ENCODE measurements around the gene FBXL7. TPM values are rescaled to one million over a fixed set of nuclear protein-coding genes. Genes with fewer than 3 reads are reported as not detected.

The FBXL7 gene
- total and polyA plus RNA-seq, 2 donors (not counting 3 experiments of a cell fraction or from before 2014, with no cell fraction given): 23.5 to 32.2 TPM

- BruUV-seq (replicated peaks): no TSS peak
- Histone ChIP-seq H3K4me2 (ENCODE audit: insufficient read depth, low read length) (no peak overlapping the region), H2AFZ (ENCODE audit: low read depth, low read length) (no peak overlapping the region), H3K27me3 (ENCODE audit: control insufficient read depth in 2 of 2, insufficient read depth in 2 of 2, low read length in 2 of 2) (no peaks in the 10 kb centered on the region), H3K79me2 (ENCODE audit: control insufficient read depth, insufficient read depth, low read length) (no peaks in the 10 kb centered on the region), H3K9ac (replicated peaks; ENCODE audit: extremely low read depth, insufficient read depth, low read length) (peak overlapping the region; percentile 35), H3K9me3 (replicated peaks; ENCODE audit: control insufficient read depth, insufficient read depth, low read length) (no peaks in the 10 kb centered on the region), H3K9me1 (replicated peaks; ENCODE audit: control insufficient read depth, extremely low read depth, insufficient read depth, low read length) (no peaks in the 10 kb centered on the region), H3K4me1 (ENCODE audit: control insufficient read depth, extremely low read depth, insufficient read depth, low read length) (peaks cover 10% of the 10 kb centered on the region), H3K36me3 (ENCODE audit: control insufficient read depth in 2 of 2, extremely low read depth in 1 of 2, insufficient read depth in 2 of 2, low read length in 2 of 2) (no peaks in the 10 kb centered on the region), H3K4me3 (replicated peaks in 1 of 3; ENCODE audit: insufficient read depth in 1 of 3, low read depth in 1 of 3, low read length in 3 of 3) (no peak overlapping the region), H4K20me1 (replicated peaks; ENCODE audit: control insufficient read depth, extremely low read depth, insufficient read depth, low read length) (no peaks in the 10 kb centered on the region), H3K27ac (ENCODE audit: insufficient read depth, low read depth, low read length) (no peak overlapping the region)
- DNase-seq (ENCODE audit: low read depth, low spot score) (no peak), FAIRE-seq (no peak)
- ChIA-PET CTCF (interaction anchor here (1.0 to 1.3 kb wide), 2 partner anchors 9 to 13 kb away, joined by 3 to 7 read pairs; no protein-coding TSS in a partner anchor), POLR2A (no interaction called here)
- TF ChIP-seq MAX (IDR thresholded peaks at IDR 0.05; ENCODE audit: insufficient read depth, insufficient read length) (no peak), POLR2AphosphoS5 (IDR thresholded peaks at IDR 0.05; ENCODE audit: insufficient read depth, low read depth, low read length) (no peak), EZH2 (IDR thresholded peaks at IDR 0.05; ENCODE audit: borderline replicate concordance, low read depth, low read length, severe bottlenecking) (no peak), JUN (IDR thresholded peaks at IDR 0.05; ENCODE audit: borderline replicate concordance, insufficient read depth, insufficient read length, low read depth) (no peak), POLR2A (IDR thresholded peaks at IDR 0.05; ENCODE audit: low read depth, low read length) (no peak), FOS (IDR thresholded peaks at IDR 0.05; ENCODE audit: borderline replicate concordance, insufficient read depth, low read length) (no peak), CTCF (IDR thresholded peaks at IDR 0.05; ENCODE audit: extremely low read depth in 1 of 2, insufficient read depth in 1 of 2, low read depth in 1 of 2, low read length in 2 of 2) (no peak), GATA2 (IDR thresholded peaks at IDR 0.05; ENCODE audit: insufficient read depth, insufficient read length, low read depth, low read length) (no peak), MYC (IDR thresholded peaks at IDR 0.05; ENCODE audit: low read depth, low read length) (no peak)
- intact Hi-C loops (cut with micrococcal nuclease) (no loop called here), dilution Hi-C loops (cut with MboI; ENCODE audit: extremely low pct_ligation_motif_present, low sequenced_read_pairs) (no loop called here)
Measured at GRCh38 chr5:15607076-15607475, 107.1 kb downstream of the FBXL7 start.

Data from endothelial cell of umbilical vein (primary cell).